K562 (cell line): ENCODE measurements around the gene NPC1. TPM values are rescaled to one million over a fixed set of nuclear protein-coding genes. Genes with fewer than 3 reads are reported as not detected.

Experiments
- ATAC-seq: fragments of 200-7000 bp; cut with Tn5 transposase; 3 replicates; pipeline ENCODE4 v1.9.1; 2020; ENCODE audit warnings: moderate library complexity
- BruUV-seq: library from RNA; stranded (reverse); fragments of 400-500 nt; replicated peaks from 2 replicates; lab custom pipeline; 2021; lab: Mats Ljungman, UMichigan
- CTCF ChIA-PET: fragments of 300-600 bp; formaldehyde crosslinking; extraction: SDS; loops from one replicate; lab custom pipeline; 2021; ENCODE audit warnings: low intra/inter-chr PET ratio; lab: Yijun Ruan, JAX
- POLR2A ChIA-PET: fragments of 300-600, 350-650 bp; sonication (Branson Sonifier 250); formaldehyde crosslinking; extraction: SDS; loops from one replicate; lab custom pipeline; 2021; ENCODE audit warnings: antibody characterized with exemption, inconsistent platforms; lab: Yijun Ruan, JAX
- DNase-seq, 4 experiments: peaks; one replicate each; pipeline versions ENCODE4 v3.0.0 to v3.0.0-alpha.2; 2011 to 2018; ENCODE audit warnings: low spot score in 3 of 4, mixed read lengths in 3 of 4; ENCODE audit errors: extremely low read depth in 1 of 4
- FAIRE-seq: peaks from 2 replicates; lab custom pipeline; 2011; peaks lifted over from hg19 to GRCh38; lab: Jason Lieb, UNC
- H2AFZ ChIP-seq: 2 replicates; pipeline ENCODE4 v1.6.0; 2011; ENCODE audit warnings: low read depth, low read length, control low read depth, inconsistent platforms
- H3K27ac ChIP-seq: fragments of 200-600 bp; 3 replicates; pipeline ENCODE4 v1.8.0; 2011; ENCODE audit warnings: low read depth, mild to moderate bottlenecking, control low read depth, inconsistent platforms, low read length, moderate library complexity, mixed read lengths; ENCODE audit errors: extremely low read depth
- H3K27me3 ChIP-seq, 2 experiments: fragments of 300-600 bp in 1 of 2; 2 replicates in 1 of 2; 3 replicates in 1 of 2; pipeline versions ENCODE4 v1.6.0 to v1.8.0; 2011; ENCODE audit warnings: inconsistent platforms in 2 of 2, low read length in 2 of 2, mild to moderate bottlenecking in 1 of 2, mixed read lengths in 1 of 2, moderate library complexity in 1 of 2; ENCODE audit not compliant: control insufficient read depth in 2 of 2, insufficient read depth in 2 of 2
- H3K36me3 ChIP-seq: fragments of 300-600 bp; 3 replicates; pipeline ENCODE4 v1.8.0; 2011; ENCODE audit warnings: mild to moderate bottlenecking, low read length, inconsistent platforms; ENCODE audit not compliant: control insufficient read depth, insufficient read depth
- H3K4me1 ChIP-seq, 2 experiments: fragments of 200-600 bp in 1 of 2; replicated peaks in 1 of 2; 2 replicates in 1 of 2; 3 replicates in 1 of 2; pipeline versions ENCODE4 v1.5.1 to v1.8.0; 2011; ENCODE audit warnings: inconsistent platforms in 2 of 2, low read length in 2 of 2, mild to moderate bottlenecking in 1 of 2, mixed read lengths in 1 of 2, moderate library complexity in 1 of 2; ENCODE audit not compliant: control insufficient read depth in 2 of 2, insufficient read depth in 2 of 2
- H3K4me2 ChIP-seq: 2 replicates; pipeline ENCODE4 v1.6.1; 2011; ENCODE audit warnings: low read length, control low read depth, inconsistent platforms, mixed read lengths; ENCODE audit not compliant: insufficient read depth
- H3K4me3 ChIP-seq: fragments of 200-600 bp; sonication (generic), shearing (Covaris generic); 2 replicates; pipeline ENCODE4 v1.5.1; 2016; ENCODE audit warnings: control low read depth, inconsistent platforms
- H3K79me2 ChIP-seq: fragments of 200-600 bp; 3 replicates; pipeline ENCODE4 v1.8.0; 2011; ENCODE audit warnings: low read length, inconsistent platforms; ENCODE audit not compliant: control insufficient read depth, insufficient read depth
- H3K9ac ChIP-seq, 2 experiments: 2 replicates each; pipeline versions ENCODE4 v1.6.0 to v1.6.1; 2011; ENCODE audit warnings: low read depth in 2 of 2, low read length in 2 of 2, control low read depth in 1 of 2, inconsistent platforms in 1 of 2, mild to moderate bottlenecking in 1 of 2, mixed read lengths in 1 of 2; ENCODE audit not compliant: insufficient read depth in 1 of 2
- H3K9me1 ChIP-seq: one replicate; pipeline ENCODE4 v1.6.0; 2011; ENCODE audit warnings: inconsistent platforms, mild to moderate bottlenecking, low read length, moderate library complexity; ENCODE audit not compliant: control insufficient read depth, insufficient read depth
- H3K9me3 ChIP-seq: replicated peaks from 2 replicates; pipeline ENCODE4 v1.5.1; 2011; ENCODE audit warnings: low read depth, low read length, inconsistent platforms; ENCODE audit not compliant: control insufficient read depth, insufficient read depth
- H4K20me1 ChIP-seq: replicated peaks from 2 replicates; pipeline ENCODE4 v1.6.1; 2011; ENCODE audit warnings: low read length, inconsistent platforms, mixed read lengths; ENCODE audit not compliant: control insufficient read depth, insufficient read depth
- CEBPB ChIP-seq: fragments of 450-650 bp; IDR thresholded peaks from 2 replicates; pipeline ENCODE4 v1.6.1; 2016; ENCODE audit warnings: missing genetic modification characterization, missing compliant biosample characterization
- EP400 ChIP-seq: fragments of 450-650 bp; IDR thresholded peaks from 2 replicates; pipeline ENCODE4 v1.6.1; 2017; ENCODE audit warnings: antibody characterized with exemption, mild to moderate bottlenecking, moderate library complexity
- HDAC2 ChIP-seq: fragments of 450-650 bp; IDR thresholded peaks from 2 replicates; pipeline ENCODE4 v1.6.1; 2016; ENCODE audit warnings: mild to moderate bottlenecking
- ID3 ChIP-seq, 2 experiments: fragments of 250-450 bp in 1 of 2; fragments of 450-650 bp in 1 of 2; sonication (Bioruptor Pico) in 1 of 2; IDR thresholded peaks; 2 replicates each; pipeline versions ENCODE4 v1.6.1 to v1.8.0; 2016 to 2021; ENCODE audit warnings: mild to moderate bottlenecking in 2 of 2, moderate library complexity in 2 of 2, missing compliant biosample characterization in 1 of 2, missing genetic modification characterization in 1 of 2
- PTRF ChIP-seq: fragments of 450-650 bp; IDR thresholded peaks from 2 replicates; pipeline ENCODE4 v1.6.1; 2016; ENCODE audit warnings: mild to moderate bottlenecking, missing genetic modification characterization, missing compliant biosample characterization
- ZNF12 ChIP-seq: sonication (generic); formaldehyde crosslinking; IDR thresholded peaks from 2 replicates; pipeline ENCODE4 v1.4.0; 2020; ENCODE audit warnings: mild to moderate bottlenecking, missing genetic modification reagents
- ZNF274 ChIP-seq: IDR thresholded peaks from 2 replicates; pipeline ENCODE4 v1.6.1; 2011; ENCODE audit warnings: low read depth, mild to moderate bottlenecking, low read length, moderate library complexity, borderline replicate concordance
- WGBS: fragments of 100-300 bp; shearing (Covaris generic); methylation state at CpG from one replicate; pipeline ENCODE4 v1.1.6; 2016; ENCODE audit warnings: low coverage, mixed read lengths; ENCODE audit not compliant: insufficient coverage; ENCODE audit errors: missing lambda C conversion rate; 5-methylcytosine and 5-hydroxymethylcytosine counted together
- in situ Hi-C: fragments of 300-500 bp; cut with MboI; formaldehyde crosslinking; loops from 4 replicates; pipeline ENCODE4 v1.15.0; 2018; ENCODE audit warnings: inconsistent platforms, mixed read lengths
- intact Hi-C: fragments of 100-400 bp; cut with micrococcal nuclease; formaldehyde crosslinking; loops from 2 replicates; pipeline ENCODE4 v1.14.2; 2022
- polyA plus RNA-seq, 8 experiments: library from polyadenylated mRNA; depleted of rRNA in 4 of 8; stranded (reverse) in 5 of 8; unstranded in 3 of 8; fragments of >200 nt; fragmentation: Nextera tagmentation in 2 of 8; fragmentation: Illumina TruSeq in 1 of 8; extraction: Ambion mirVana in 2 of 8; extraction: Trizol in 1 of 8; gene quantifications; 2 replicates each; pipeline versions ENCODE4 v1.2.1 to v1.2.3, GENCODE V29; 2011 to 2014; ENCODE audit warnings: inconsistent platforms in 1 of 8, missing spikeins in 1 of 8
- total RNA-seq, 7 experiments: library from RNA; depleted of rRNA in 6 of 7; stranded (reverse); fragments of >200 nt in 6 of 7; fragmentation: Illumina TruSeq in 2 of 7; extraction: Trizol in 2 of 7; gene quantifications; 2 replicates each; pipeline versions ENCODE4 v1.2.1 to v1.2.3, GENCODE V29; 2011 to 2021; ENCODE audit warnings: low replicate concordance in 1 of 7
- TF ChIP-seq, protein P1 (sequence below): IDR thresholded peaks from 3 replicates; pipeline ENCODE4 v1.6.1; 2011; ENCODE audit warnings: borderline replicate concordance, mild to moderate bottlenecking, moderate library complexity; ENCODE audit not compliant: insufficient read length; ENCODE audit errors: extremely low read depth
- TF ChIP-seq, protein P2 (sequence below): sonication (generic); formaldehyde crosslinking; IDR thresholded peaks from 2 replicates; pipeline ENCODE4 v1.8.0; 2022; ENCODE audit warnings: mild to moderate bottlenecking, missing genetic modification reagents, borderline replicate concordance
- TF ChIP-seq, protein P3 (sequence below): fragments of 450-650 bp; conservative IDR thresholded peaks from 2 replicates; pipeline ENCODE4 v1.6.1; 2016; ENCODE audit warnings: missing genetic modification characterization, low read depth, mild to moderate bottlenecking, control low read depth, missing compliant biosample characterization

NPC1 gene
- total and polyA plus RNA-seq, 9 of the 15 experiments (the other 6 are each of a cell fraction or from before 2014, with no cell fraction given): 17.1 to 45.9 (median 27.6) TPM

GRCh38 chr18:23536204-23536603 lies 50.1 kb downstream of the NPC1 start:
- H3K9ac ChIP-seq: no peak overlapping the region
- peaks cover 94% of the 10 kb centered on the region for H3K36me3 ChIP-seq
- no peaks in the 10 kb centered on the region for H3K9me3 ChIP-seq
- DNase-seq (no peak), ATAC-seq (no peak), FAIRE-seq (no peak)
- H3K4me3 ChIP-seq: no peak overlapping the region
- no peaks in the 10 kb centered on the region for H3K9me1 ChIP-seq
- CTCF ChIA-PET: no interaction called here
- no peaks in the 10 kb centered on the region for H3K79me2 ChIP-seq
- TF ChIP-seq, protein P1, sequence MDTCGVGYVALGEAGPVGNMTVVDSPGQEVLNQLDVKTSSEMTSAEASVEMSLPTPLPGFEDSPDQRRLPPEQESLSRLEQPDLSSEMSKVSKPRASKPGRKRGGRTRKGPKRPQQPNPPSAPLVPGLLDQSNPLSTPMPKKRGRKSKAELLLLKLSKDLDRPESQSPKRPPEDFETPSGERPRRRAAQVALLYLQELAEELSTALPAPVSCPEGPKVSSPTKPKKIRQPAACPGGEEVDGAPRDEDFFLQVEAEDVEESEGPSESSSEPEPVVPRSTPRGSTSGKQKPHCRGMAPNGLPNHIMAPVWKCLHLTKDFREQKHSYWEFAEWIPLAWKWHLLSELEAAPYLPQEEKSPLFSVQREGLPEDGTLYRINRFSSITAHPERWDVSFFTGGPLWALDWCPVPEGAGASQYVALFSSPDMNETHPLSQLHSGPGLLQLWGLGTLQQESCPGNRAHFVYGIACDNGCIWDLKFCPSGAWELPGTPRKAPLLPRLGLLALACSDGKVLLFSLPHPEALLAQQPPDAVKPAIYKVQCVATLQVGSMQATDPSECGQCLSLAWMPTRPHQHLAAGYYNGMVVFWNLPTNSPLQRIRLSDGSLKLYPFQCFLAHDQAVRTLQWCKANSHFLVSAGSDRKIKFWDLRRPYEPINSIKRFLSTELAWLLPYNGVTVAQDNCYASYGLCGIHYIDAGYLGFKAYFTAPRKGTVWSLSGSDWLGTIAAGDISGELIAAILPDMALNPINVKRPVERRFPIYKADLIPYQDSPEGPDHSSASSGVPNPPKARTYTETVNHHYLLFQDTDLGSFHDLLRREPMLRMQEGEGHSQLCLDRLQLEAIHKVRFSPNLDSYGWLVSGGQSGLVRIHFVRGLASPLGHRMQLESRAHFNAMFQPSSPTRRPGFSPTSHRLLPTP: no peak
- TF ChIP-seq ZNF12 (CRISPR knock-in tag) (no peak), EP400 (no peak), CEBPB (tag) (no peak), ZNF274 (no peak), ID3 (CRISPR knock-in tag; IDR thresholded peaks at IDR 0.05) (no peak), ID3 (tag; IDR thresholded peaks at IDR 0.05) (no peak), HDAC2 (no peak), PTRF (tag) (no peak)
- TF ChIP-seq, protein P2, sequence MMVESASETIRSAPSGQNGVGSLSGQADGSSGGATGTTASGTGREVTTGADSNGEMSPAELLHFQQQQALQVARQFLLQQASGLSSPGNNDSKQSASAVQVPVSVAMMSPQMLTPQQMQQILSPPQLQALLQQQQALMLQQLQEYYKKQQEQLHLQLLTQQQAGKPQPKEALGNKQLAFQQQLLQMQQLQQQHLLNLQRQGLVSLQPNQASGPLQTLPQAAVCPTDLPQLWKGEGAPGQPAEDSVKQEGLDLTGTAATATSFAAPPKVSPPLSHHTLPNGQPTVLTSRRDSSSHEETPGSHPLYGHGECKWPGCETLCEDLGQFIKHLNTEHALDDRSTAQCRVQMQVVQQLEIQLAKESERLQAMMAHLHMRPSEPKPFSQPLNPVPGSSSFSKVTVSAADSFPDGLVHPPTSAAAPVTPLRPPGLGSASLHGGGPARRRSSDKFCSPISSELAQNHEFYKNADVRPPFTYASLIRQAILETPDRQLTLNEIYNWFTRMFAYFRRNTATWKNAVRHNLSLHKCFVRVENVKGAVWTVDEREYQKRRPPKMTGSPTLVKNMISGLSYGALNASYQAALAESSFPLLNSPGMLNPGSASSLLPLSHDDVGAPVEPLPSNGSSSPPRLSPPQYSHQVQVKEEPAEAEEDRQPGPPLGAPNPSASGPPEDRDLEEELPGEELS: no peak
- TF ChIP-seq, protein P3, sequence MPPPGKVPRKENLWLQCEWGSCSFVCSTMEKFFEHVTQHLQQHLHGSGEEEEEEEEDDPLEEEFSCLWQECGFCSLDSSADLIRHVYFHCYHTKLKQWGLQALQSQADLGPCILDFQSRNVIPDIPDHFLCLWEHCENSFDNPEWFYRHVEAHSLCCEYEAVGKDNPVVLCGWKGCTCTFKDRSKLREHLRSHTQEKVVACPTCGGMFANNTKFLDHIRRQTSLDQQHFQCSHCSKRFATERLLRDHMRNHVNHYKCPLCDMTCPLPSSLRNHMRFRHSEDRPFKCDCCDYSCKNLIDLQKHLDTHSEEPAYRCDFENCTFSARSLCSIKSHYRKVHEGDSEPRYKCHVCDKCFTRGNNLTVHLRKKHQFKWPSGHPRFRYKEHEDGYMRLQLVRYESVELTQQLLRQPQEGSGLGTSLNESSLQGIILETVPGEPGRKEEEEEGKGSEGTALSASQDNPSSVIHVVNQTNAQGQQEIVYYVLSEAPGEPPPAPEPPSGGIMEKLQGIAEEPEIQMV (tag): no peak
- POLR2A ChIA-PET: no interaction called here
- no peak overlapping the region for H3K27ac ChIP-seq
- intact Hi-C loops (no loop called here), in situ Hi-C loops (no loop called here)
- peaks cover 14% of the 10 kb centered on the region for H4K20me1 ChIP-seq
- no peak overlapping the region for H3K4me2 ChIP-seq
- H3K4me1 ChIP-seq: peaks cover 1 to 12% of the 10 kb centered on the region in 2 experiments
- 97% methylated on average over 5 of the region's 5 CpGs for WGBS
- no peak overlapping the region for H2AFZ ChIP-seq
- no TSS peak for BruUV-seq
- H3K27me3 ChIP-seq: no peaks in the 10 kb centered on the region
